HEK293T (cell line): ENCODE data around the gene C1orf94.

Experiments
- BHLHE40 ChIP-seq: fragments of 450-650 bp; IDR thresholded peaks from 2 replicates; pipeline ENCODE4 v1.6.1; 2016; ENCODE audit warnings: mild to moderate bottlenecking, moderate library complexity, borderline replicate concordance
- ELF4 ChIP-seq: fragments of 450-650 bp; IDR thresholded peaks from 2 replicates; pipeline ENCODE4 v1.6.1; 2017; ENCODE audit warnings: antibody characterized with exemption
- FOXA1 ChIP-seq: fragments of 450-650 bp; IDR thresholded peaks from 2 replicates; pipeline ENCODE4 v1.6.1; 2016; ENCODE audit warnings: mild to moderate bottlenecking
- FOXK2 ChIP-seq: fragments of 450-650 bp; IDR thresholded peaks from 2 replicates; pipeline ENCODE4 v1.6.1; 2016; ENCODE audit warnings: mild to moderate bottlenecking
- FOXM1 ChIP-seq: fragments of 450-650 bp; IDR thresholded peaks from 2 replicates; pipeline ENCODE4 v1.6.1; 2017; ENCODE audit warnings: mild to moderate bottlenecking, borderline replicate concordance
- HDGF ChIP-seq: fragments of 450-650 bp; IDR thresholded peaks from 2 replicates; pipeline ENCODE4 v1.6.1; 2017; ENCODE audit warnings: antibody characterized with exemption, borderline replicate concordance
- NFRKB ChIP-seq: fragments of 450-650 bp; IDR thresholded peaks from 2 replicates; pipeline ENCODE4 v1.6.1; 2016; ENCODE audit warnings: mild to moderate bottlenecking, moderate library complexity
- SP1 ChIP-seq: fragments of 450-650 bp; IDR thresholded peaks from 2 replicates; pipeline ENCODE4 v1.6.1; 2017
- ZNF384 ChIP-seq: fragments of 450-650 bp; IDR thresholded peaks from 2 replicates; pipeline ENCODE4 v1.6.1; 2016

GRCh38 chr1:34262921-34263320 lies 86.2 kb downstream of the C1orf94 start:
- TF ChIP-seq NFRKB (no peak), FOXM1 (no peak), SP1 (no peak), BHLHE40 (no peak), ZNF384 (no peak), ELF4 (no peak), FOXA1 (no peak), FOXK2 (no peak), HDGF (no peak)
